Measurements from ENCODE around the gene KEAP1.
"Not testable (repeated sequence)": the region's sequence is repeated elsewhere in the genome, so short reads cannot be mapped to it uniquely, and the experiment has no call there.

Gene KEAP1

GRCh38 chr19:10503002-10503789, at the start of gene KEAP1:
TSS of gene KEAP1 (minus strand) at chr19:10503356. CDS start at chr19:10500033, 3,323 bp downstream.
- no peak for DNase-seq (ENCODE audit: extremely low read depth, low read depth)
- TF ChIP-seq CTCF (IDR thresholded peaks at IDR 0.05; ENCODE audit: low read depth, low read length) = no peak

GRCh38 chr19:10552510-10553053, 49.4 kb upstream of the KEAP1 start:
- no peak for DNase-seq (ENCODE audit: extremely low read depth, low read depth)
- TF ChIP-seq CTCF (IDR thresholded peaks at IDR 0.05; ENCODE audit: low read depth, low read length) = no peak

GRCh38 chr19:10551698-10552301, 48.6 kb upstream of the KEAP1 start:
- DNase-seq (ENCODE audit: extremely low read depth, low read depth) = no peak
- peak; percentile 4; the same call in 1 of the 2 replicates for TF ChIP-seq CTCF (IDR thresholded peaks at IDR 0.05; ENCODE audit: low read depth, low read length)

- not testable (repeated sequence) for DNase-seq (ENCODE audit: extremely low read depth, low read depth)
Observed at GRCh38 chr19:10551006-10551405, 47.9 kb upstream of the KEAP1 start.

GRCh38 chr19:10550336-10550735, 47.2 kb upstream of the KEAP1 start:
- no peak for TF ChIP-seq CTCF (IDR thresholded peaks at IDR 0.05; ENCODE audit: low read depth, low read length)
- no peak for DNase-seq (ENCODE audit: extremely low read depth, low read depth)

- no peak for TF ChIP-seq CTCF (IDR thresholded peaks at IDR 0.05; ENCODE audit: low read depth, low read length)
- no peak for DNase-seq (ENCODE audit: extremely low read depth, low read depth)
Observed at GRCh38 chr19:10549733-10550132, 46.6 kb upstream of the KEAP1 start.

GRCh38 chr19:10548746-10549276, 45.7 kb upstream of the KEAP1 start:
- DNase-seq (ENCODE audit: extremely low read depth, low read depth) = no peak
- TF ChIP-seq CTCF (IDR thresholded peaks at IDR 0.05; ENCODE audit: low read depth, low read length) = no peak

All from AG09319 (cell line).